Measurements from ENCODE around the gene MBP.

- TF ChIP-seq, protein P1, sequence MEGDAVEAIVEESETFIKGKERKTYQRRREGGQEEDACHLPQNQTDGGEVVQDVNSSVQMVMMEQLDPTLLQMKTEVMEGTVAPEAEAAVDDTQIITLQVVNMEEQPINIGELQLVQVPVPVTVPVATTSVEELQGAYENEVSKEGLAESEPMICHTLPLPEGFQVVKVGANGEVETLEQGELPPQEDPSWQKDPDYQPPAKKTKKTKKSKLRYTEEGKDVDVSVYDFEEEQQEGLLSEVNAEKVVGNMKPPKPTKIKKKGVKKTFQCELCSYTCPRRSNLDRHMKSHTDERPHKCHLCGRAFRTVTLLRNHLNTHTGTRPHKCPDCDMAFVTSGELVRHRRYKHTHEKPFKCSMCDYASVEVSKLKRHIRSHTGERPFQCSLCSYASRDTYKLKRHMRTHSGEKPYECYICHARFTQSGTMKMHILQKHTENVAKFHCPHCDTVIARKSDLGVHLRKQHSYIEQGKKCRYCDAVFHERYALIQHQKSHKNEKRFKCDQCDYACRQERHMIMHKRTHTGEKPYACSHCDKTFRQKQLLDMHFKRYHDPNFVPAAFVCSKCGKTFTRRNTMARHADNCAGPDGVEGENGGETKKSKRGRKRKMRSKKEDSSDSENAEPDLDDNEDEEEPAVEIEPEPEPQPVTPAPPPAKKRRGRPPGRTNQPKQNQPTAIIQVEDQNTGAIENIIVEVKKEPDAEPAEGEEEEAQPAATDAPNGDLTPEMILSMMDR (IDR thresholded peaks at IDR 0.05 in 4 of 5, conservative IDR thresholded peaks at IDR 0.05 in 1 of 5), result no peak
- TF ChIP-seq POLR2A (IDR thresholded peaks at IDR 0.05), result no peak
Observed at GRCh38 chr18:77164763-77165485, 32.3 kb upstream of the MBP start.

All from gastrocnemius medialis (tissue), 4 donors.